Germinal center (tissue), 1 donor: Measurements from ENCODE around the gene TTC39B.
A peak's percentile ranks its signal among the peaks of the same experiment; 100 is the strongest.

Experiments
- DNase-seq: peaks from one replicate; pipeline ENCODE4 v3.0.0; 2012; ENCODE audit warnings: mixed read lengths, low spot score

Gene TTC39B

DNA sequence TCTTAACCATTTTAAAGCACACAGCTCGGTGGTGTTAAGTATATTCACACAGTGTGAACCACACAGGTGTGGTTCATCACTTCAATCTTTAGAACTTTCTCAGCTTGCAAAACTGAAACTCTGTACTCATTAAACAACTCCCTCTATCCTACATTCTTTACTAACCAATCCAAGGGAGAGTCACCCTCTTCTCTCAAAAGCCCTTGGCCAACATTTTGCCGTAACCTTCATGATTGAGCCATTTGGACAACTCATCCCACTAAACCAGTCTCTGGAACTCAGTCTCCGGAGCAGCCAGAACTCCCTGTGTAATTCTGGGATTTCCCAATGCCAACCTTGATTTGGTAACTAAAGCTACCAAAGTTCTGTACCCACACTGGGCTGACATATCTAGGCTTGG, 84.7 kb downstream of the TTC39B start:
- no peak for DNase-seq

GRCh38 chr9:15221746-15222145, 85.3 kb downstream of the TTC39B start:
- DNase-seq, result no peak

GRCh38 chr9:15220658-15221318, 86.2 kb downstream of the TTC39B start:
- no peak for DNase-seq

DNA sequence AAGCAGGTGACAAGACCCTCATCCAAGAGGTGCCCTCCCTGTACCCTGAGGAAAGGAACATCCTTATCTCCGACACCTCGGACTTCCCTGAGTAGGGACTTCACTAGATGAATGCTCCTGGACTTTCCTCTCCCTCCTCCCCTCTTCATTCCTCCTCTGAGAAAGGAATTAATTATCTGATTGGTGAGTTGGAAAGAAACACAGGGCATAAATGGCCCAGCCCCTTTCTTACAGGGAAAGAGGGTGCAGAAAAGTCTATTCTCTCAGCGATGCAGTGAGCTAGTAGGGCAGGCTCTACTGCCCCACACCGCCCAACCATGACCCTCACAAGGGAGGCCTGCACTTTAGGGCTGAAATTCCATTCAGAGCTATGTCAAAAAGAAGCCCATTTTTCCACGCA, 87.5 kb downstream of the TTC39B start:
- no peak for DNase-seq

DNA sequence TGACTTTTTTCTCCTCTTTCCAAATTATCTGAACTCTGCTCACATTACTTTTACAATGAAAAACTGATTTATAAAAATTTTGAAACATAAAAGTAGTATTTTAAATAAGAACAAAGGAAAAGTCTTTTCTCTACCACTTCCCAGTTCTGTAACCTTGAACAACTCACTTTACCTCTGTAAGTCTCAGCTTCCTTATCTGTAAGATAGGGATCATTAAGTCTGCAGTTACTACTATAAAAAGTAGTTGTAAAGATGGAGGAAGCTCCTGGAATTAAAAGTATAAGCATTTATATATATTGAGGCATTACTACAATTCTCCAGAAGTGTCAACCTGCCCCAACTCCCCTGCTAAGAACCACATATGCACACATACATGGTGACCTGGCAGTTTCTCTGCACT, 88.0 kb downstream of the TTC39B start:
- no peak for DNase-seq

DNA sequence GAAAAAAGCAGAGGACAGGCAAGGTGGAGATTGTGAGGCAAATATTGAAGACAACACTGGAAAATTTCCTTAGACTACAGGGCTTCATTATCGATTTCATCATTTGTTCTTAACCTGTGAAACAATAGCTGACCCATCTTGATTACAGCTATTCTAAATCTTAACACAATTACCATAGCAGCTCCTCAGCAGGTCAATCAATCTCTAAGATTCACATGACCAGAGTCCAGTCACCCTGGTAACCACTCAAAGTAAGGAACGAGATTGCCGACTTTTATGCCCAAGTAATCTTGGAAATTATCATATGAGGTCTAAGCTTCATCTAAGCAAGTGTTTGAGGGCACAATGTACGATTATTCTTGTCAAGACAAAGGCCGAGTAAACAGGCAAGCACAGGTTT, 93.8 kb downstream of the TTC39B start:
- DNase-seq, result no peak

DNA sequence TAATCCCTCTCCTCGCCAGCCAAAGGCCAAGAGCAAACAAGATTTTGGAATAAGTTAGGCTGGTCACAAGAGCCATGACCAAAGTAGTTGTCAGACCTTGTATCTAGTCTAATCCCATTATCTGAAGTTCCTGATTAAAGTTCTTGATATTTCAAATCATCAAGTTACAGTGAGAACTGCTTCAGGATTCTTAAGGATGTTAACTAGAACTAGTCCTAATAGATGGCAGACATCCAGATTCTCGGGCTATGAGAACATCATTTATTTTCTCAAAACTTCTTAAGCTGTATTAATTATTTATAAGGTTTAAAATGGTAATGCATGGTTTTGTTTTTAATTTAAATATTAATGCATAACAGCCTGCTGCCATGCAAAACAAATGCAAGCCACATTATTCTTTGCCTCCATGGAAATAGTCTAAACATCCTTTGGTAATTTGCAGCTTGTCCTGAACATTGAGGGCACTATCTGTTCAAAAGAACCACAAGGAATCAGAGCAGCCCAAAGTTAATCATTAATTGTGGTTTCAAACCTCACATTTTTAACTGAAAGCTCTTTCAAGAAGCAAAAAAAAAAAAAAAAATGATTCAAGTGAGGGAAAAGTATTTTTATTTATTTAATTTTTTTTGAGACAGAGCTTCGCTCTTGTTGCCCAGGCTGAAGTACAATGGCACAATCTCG, 95.1 kb downstream of the TTC39B start:
- no peak for DNase-seq

DNA sequence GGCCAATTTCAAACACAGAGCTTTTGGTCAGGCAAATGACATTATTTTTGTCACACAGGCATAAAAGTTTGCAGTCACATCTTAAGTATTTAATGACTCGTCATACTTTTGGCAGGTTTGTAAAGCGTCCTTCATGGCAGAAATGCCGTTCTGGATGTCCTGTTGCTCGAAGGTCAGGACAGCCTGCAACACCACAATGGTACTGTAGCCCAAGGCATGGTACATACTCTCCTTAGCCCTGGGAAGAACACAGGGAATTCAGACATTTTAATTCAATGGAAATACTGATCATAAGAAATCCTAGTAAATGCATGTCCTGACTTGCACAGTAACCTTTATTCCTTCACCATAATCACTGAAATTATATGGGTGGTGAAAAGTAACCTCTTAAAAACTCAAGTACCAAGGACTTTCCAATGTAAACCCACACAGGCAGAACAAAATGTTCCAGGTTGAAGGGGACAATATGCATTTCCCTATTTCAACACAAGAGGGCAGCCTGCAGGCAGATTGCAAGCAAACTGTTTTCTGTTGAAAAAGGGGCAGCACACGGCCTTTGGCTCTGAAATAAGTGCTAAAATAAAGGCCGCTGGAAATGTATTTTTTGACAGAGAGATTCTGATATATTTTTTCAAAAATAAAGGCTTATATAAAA, 95.7 kb downstream of the TTC39B start:
- peak; percentile 44 for DNase-seq

DNA sequence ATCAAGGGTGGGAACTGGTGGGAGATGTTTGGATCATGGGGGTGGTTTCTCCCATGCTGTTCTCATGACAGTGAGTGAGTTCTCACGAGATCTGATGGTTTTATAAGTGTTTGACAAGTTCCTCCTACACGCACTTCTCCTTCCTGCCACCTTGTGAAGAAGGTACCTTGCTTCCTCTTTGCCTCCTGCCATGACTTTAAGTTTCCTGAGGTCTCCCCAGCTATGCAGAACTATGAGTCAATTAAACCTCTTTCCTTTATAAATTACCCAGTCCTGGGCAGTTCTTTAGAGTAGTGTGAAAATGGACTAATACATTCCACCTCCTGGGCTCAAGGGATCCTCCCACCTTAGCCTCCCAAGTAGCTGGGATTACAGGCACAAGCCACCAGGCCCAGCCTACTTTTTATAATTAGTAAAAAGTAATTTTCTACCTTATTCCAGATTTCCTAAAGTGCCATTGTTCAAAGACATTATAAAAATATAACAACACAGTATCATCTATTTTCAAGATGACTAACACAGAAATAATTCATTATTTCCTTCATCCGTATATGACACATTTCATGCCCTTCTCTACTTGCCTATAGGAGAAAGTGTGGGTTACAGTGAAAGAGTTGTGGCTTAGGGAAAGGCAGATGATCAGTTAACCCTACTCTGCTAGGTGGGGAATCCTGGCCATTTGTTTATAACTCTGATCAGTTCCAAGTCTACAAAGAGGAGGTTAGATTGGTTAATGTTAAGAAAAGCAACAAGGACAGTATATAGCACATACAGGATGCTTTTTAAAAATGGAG, 99.9 kb downstream of the TTC39B start:
- no peak for DNase-seq

DNA sequence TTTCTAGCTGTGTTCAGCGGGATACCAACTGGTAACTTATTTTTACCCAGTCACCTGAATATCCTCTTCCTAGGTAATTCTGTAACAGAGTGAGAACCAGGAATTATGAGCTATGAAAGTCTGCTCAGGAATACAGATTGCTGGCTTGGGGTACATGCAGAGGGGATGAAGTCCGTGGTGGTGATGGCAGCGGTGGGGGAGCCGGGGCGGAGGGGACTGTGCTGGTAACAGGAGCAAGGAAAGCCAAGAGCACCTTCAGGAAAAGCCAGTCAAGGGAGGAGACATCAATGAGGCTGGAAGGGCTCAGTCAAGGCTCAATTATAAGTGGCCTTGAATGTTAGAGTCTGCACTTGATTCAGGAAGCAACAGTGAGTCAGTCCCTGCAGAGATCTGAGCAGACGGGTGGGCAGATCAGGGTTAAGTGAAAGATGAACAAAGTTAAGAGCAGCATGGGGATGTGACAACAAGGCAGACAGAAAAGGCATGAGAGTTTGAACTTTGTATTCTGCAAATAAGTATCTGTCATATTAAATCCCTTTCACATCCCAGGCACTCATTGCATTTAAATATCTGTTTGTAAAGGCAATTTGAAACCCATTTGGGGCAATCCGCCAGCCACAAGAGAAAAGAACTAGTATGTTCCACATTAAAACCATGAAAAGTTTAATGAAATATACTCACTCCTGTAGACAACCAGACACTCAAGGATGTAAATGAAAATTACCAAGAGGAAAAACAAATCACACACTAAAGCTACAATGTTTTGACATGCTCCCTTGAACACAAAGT, 101.2 kb downstream of the TTC39B start:
- no peak for DNase-seq

DNA sequence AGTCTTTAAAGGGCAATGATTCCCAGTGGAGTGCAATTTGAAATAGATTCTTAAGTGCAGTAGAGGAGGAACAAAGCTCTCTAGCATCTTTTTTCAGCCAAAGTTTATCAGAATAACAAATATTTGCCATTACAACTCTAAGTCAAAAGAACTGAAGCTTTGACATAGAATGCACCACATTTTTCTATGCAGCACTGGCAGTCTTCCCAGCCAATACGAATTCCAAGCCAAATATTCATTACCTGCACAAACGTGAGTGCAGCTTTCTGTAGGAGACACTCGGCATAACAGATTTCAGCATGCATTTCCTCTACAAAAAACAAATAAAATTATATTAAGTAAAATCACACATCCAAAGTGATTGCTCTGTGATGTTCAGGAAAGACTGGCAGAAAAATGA, 103.4 kb downstream of the TTC39B start:
- no peak for DNase-seq

- no peak for DNase-seq
These were observed 106.9 kb downstream of the TTC39B start for GRCh38 chr9:15200111-15200510.

DNA sequence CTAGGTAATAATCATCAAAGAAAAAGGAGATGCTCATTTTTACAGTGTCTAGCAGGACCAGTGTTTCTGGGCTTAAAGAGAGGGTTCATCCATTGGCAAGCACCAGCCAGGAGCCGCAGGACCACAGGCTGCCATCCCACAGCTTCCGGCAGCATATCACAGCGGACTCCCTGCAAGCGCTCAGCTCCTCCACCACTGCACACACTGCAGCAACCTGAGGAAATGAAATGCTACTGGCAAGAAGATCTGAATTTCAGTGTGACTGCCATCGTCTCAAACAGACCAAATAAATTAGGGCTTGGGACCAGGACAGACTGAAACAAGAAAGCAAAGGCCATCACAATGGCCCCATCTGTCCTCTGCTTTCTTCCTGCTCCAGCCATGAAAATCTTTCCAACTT, 114.2 kb downstream of the TTC39B start:
- DNase-seq, result no peak

GRCh38 chr9:15191378-15191777, 115.6 kb downstream of the TTC39B start:
- no peak for DNase-seq

GRCh38 chr9:15189481-15189880, 117.5 kb downstream of the TTC39B start:
- DNase-seq, result no peak

- DNase-seq, result no peak
These were observed 119.4 kb downstream of the TTC39B start for GRCh38 chr9:15187589-15187988.

GRCh38 chr9:15182730-15183129, 124.3 kb downstream of the TTC39B start:
- DNase-seq, result no peak

DNA sequence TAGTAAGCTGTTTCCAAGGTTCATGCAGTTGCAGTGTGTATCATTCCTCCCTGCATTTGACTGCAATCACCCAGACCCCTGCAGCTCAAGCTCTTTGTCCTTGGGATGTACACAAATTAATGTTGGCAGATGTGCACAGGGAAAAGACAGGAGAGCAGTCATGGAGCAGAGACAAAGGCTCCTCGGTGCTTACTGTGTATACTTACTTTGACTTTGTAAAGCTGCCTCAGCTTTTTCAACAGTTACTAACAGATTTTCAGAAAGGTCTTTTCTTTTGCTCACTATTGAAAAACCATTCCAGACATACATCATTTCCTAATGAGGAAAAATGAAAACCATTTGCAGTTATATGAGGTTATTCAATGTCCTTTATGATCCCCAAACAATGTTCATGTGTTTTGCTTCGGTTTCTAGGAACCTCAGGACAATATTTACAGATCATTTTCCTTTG, 124.9 kb downstream of the TTC39B start:
- DNase-seq, result no peak

DNA sequence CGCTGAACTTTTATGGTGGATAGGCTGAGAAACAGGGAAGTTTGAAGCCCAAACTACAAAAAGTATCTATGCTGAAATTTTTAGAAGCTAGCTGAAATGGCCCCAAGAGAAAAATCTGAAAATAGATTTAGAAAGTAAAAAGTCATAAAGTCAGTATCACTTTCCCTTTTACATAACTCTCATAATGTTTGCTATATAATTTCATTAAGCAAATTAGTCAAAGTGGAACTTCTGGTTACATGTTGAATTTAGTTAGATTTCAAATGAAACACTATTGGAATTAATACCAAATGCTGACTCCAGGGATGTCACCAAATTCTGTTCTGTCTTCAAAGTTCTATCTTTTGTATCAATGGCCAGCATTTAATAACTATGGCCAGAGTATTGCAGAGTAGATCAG, 126.9 kb downstream of the TTC39B start:
- DNase-seq, result no peak

DNA sequence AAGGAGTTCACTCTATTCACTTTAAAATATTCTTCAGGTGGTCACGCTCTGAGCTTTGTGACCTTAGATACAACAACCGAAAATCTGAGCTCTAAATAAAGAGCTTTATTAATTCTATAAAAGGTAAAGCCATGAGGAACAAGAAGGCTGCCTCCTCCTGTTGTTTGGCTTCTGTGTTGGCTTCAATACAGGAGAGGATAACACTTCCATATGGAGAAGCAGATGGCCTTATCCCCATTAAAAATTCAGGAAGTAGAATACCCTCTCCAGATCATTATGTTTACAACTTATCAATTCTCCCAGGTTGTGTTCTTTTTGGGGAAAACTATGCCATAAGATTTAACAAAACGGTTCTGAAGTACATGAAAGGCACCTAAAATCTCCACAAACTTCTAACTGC, 128.4 kb downstream of the TTC39B start:
- no peak for DNase-seq

DNA sequence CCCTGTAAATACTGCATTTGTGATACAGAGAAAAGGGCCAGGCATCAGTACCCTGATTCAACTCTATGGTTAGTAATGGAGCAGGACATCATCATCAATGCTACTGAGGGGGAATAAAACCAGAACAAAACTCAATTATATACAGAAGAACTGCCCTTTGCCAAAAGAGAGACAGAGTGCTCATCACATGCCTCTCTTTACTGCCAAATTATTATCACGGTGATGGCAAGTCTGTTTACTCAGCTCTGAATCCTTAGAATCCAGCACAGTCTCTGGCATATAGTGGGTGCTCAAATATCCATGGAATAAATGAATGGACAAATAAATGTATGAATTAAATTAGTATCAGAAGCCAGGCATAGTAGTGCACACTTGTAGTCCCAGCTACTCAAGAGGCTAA, 130.2 kb downstream of the TTC39B start:
- DNase-seq, result no peak

DNA sequence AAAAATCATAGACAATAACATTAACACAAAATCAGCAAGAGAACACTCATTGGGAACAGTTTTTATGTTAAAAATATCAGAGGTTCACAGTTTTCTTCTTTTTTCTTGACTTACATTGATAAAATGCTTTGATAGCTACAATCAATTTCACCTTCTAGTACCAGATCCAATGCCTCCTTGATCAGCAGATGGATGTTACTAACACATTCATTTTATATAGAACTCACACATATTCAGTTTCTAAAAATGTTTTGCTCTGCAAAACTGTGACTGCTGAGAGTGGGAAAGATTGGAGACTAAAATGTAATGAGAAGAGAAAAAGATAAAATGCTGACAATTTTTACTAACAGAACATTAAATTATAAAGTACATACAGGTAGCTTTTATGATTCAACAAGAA, 143.1 kb downstream of the TTC39B start:
- no peak for DNase-seq
